Upper lobe of left lung (tissue), 6 donors: ENCODE data around the gene TUBAL3. TPM values are rescaled to one million over a fixed set of nuclear protein-coding genes. Genes with fewer than 3 reads are reported as not detected.

Source experiments
- ATAC-seq, 2 donors: fragments of 200-7000 bp; cut with Tn5 transposase; one replicate each; pipeline ENCODE4 v1.9.1; 2022; ENCODE audit warnings: mild to moderate bottlenecking in 2 of 2, moderate library complexity in 2 of 2; ENCODE audit not compliant: low FRiP score in 2 of 2
- DNase-seq, 2 donors: peaks; one replicate each; pipeline ENCODE4 v3.0.0-alpha.2; 2019 to 2020
- H3K27ac ChIP-seq, 4 donors: fragments of 200-600 bp; sonication (generic); one replicate each; pipeline ENCODE4 v1.5.1; 2016 to 2019
- H3K27me3 ChIP-seq, 4 donors: fragments of 200-600 bp; sonication (generic); one replicate each; pipeline ENCODE4 v1.5.1; 2017 to 2019
- H3K36me3 ChIP-seq, 4 donors: fragments of 200-600 bp; sonication (generic); one replicate each; pipeline ENCODE4 v1.5.1; 2016 to 2019
- H3K4me1 ChIP-seq, 4 donors: fragments of 200-600 bp; sonication (generic); one replicate each; pipeline ENCODE4 v1.5.1; 2018 to 2019
- H3K4me3 ChIP-seq, 4 donors: fragments of 200-600 bp; sonication (generic); one replicate each; pipeline ENCODE4 v1.5.1; 2017 to 2019; ENCODE audit warnings: mild to moderate bottlenecking in 2 of 4, moderate library complexity in 1 of 4
- H3K9me3 ChIP-seq, 4 donors: fragments of 200-600 bp; sonication (generic); one replicate each; pipeline ENCODE4 v1.5.1; 2018 to 2019
- EP300 ChIP-seq, 4 donors: sonication (generic); formaldehyde crosslinking; IDR thresholded peaks; one replicate each; pipeline ENCODE4 v1.5.1; 2017; ENCODE audit warnings: antibody characterized with exemption in 4 of 4, control low read depth in 2 of 4
- POLR2A ChIP-seq, 4 donors: fragments of 450-650 bp; IDR thresholded peaks; one replicate each; pipeline ENCODE4 v1.5.1; 2016 to 2017; ENCODE audit warnings: antibody characterized with exemption in 4 of 4, mild to moderate bottlenecking in 2 of 4
- POLR2AphosphoS5 ChIP-seq, 2 donors: sonication (generic); formaldehyde crosslinking; IDR thresholded peaks; one replicate each; pipeline ENCODE4 v1.5.1; 2017; ENCODE audit warnings: antibody characterized with exemption in 2 of 2
- WGBS, 2 donors: methylation state at CpG; one replicate each; pipeline ENCODE4 v1.1.5; 2017 to 2018; 5-methylcytosine and 5-hydroxymethylcytosine counted together
- total RNA-seq, 6 donors: library from RNA; depleted of rRNA in 4 of 6; stranded (reverse); fragments of >200 nt in 4 of 6; gene quantifications; one replicate each; pipeline versions ENCODE4 v1.1.0 to v1.2.1, GENCODE V29; 2016 to 2021
- TF ChIP-seq, protein P1 (sequence below), 6 experiments: fragments of 450-650 bp in 4 of 6; fragments of 200-600 bp in 2 of 6; sonication (generic) in 2 of 6; IDR thresholded peaks; one replicate each; pipeline ENCODE4 v1.5.1; 2016 to 2019; ENCODE audit warnings: antibody characterized with exemption in 6 of 6
- donor health status: DM: no; HTN: no; CAD: no; lungs with moderate emphysema.
- donor health status: DM: no; HTN: yes; CAD: no; lungs with severe emphysema.

Gene TUBAL3
- total RNA-seq, 6 donors from 2014 or later = 0.59 TPM; not detected in 5

- ATAC-seq (no peak), DNase-seq (no peak)
- TF ChIP-seq POLR2A (IDR thresholded peaks at IDR 0.05) = no peak
- no peak for TF ChIP-seq EP300 (IDR thresholded peaks at IDR 0.05)
- TF ChIP-seq, protein P1, sequence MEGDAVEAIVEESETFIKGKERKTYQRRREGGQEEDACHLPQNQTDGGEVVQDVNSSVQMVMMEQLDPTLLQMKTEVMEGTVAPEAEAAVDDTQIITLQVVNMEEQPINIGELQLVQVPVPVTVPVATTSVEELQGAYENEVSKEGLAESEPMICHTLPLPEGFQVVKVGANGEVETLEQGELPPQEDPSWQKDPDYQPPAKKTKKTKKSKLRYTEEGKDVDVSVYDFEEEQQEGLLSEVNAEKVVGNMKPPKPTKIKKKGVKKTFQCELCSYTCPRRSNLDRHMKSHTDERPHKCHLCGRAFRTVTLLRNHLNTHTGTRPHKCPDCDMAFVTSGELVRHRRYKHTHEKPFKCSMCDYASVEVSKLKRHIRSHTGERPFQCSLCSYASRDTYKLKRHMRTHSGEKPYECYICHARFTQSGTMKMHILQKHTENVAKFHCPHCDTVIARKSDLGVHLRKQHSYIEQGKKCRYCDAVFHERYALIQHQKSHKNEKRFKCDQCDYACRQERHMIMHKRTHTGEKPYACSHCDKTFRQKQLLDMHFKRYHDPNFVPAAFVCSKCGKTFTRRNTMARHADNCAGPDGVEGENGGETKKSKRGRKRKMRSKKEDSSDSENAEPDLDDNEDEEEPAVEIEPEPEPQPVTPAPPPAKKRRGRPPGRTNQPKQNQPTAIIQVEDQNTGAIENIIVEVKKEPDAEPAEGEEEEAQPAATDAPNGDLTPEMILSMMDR (IDR thresholded peaks at IDR 0.05) = no peak
- no peak for TF ChIP-seq POLR2AphosphoS5 (IDR thresholded peaks at IDR 0.05)
- Histone ChIP-seq H3K4me3 (no peak overlapping the region), H3K27ac (no peak overlapping the region), H3K36me3 (no peaks in the 10 kb centered on the region), H3K4me1 (no peaks in the 10 kb centered on the region), H3K27me3 (no peaks in the 10 kb centered on the region), H3K9me3 (no peaks in the 10 kb centered on the region)
- 27 to 34% methylated on average over 4 to 5 of the region's 5 CpGs for WGBS, 2 donors
Observed at GRCh38 chr10:5365928-5366327, 38.7 kb downstream of the TUBAL3 start.

DNA sequence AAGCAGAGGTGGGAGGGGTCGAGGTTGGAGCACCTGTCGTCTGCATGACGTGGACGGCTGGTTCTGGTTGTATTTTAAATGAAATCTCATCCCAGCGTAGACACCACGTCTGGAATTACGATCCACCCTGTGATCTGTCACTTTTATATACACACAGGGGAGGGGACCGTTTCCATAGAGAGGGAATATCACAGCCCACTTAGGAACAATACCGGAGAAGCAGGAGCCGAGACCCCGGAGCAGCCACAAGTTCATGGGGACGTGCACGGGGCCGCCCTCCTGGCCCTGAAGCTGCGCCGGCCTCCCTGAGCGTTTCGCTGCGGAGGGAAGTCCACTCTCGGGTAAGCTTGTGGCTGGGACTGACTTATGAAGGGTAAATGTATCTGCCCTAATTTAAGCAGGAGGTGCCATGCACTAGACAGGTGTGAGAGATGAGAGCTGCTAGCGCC lies 39.7 kb downstream of the TUBAL3 start, which contains the start of gene UCN3:
Gene UCN3 (plus strand): TSS at position 77 of the 449 bp plus-strand sequence. CDS start 8,755 bp downstream, outside the sequence.
- no peaks in the 10 kb centered on the region for H3K36me3 ChIP-seq
- 51 to 77% methylated on average over 21 of the region's 21 CpGs for WGBS, 2 donors
- peak within 1 kb of the TSS in 1 of 4 donors; percentile 23 for H3K4me3 ChIP-seq
- no peaks in the 10 kb centered on the region for H3K27me3 ChIP-seq
- no peak for TF ChIP-seq POLR2AphosphoS5 (IDR thresholded peaks at IDR 0.05)
- no peak for TF ChIP-seq POLR2A (IDR thresholded peaks at IDR 0.05)
- TF ChIP-seq EP300 (IDR thresholded peaks at IDR 0.05) = no peak
- H3K4me1 ChIP-seq = no peaks in the 10 kb centered on the region
- H3K27ac ChIP-seq = no peak within 1 kb of the TSS
- ATAC-seq (peak; percentile 19 to 32), DNase-seq (peak in 1 of 2 donors; percentile 67)
- H3K9me3 ChIP-seq = no peaks in the 10 kb centered on the region

GRCh38 chr10:5364374-5364773 lies 40.3 kb downstream of the TUBAL3 start:
- TF ChIP-seq EP300 (IDR thresholded peaks at IDR 0.05) (no peak), POLR2AphosphoS5 (IDR thresholded peaks at IDR 0.05) (no peak), POLR2A (IDR thresholded peaks at IDR 0.05) (no peak)
- TF ChIP-seq, protein P1 (IDR thresholded peaks at IDR 0.05) = no peak
- ATAC-seq = no peak
- H3K36me3 ChIP-seq = no peaks in the 10 kb centered on the region
- DNase-seq = no peak
- H3K27ac ChIP-seq = no peak overlapping the region
- H3K4me1 ChIP-seq = no peaks in the 10 kb centered on the region
- no peaks in the 10 kb centered on the region for H3K9me3 ChIP-seq
- WGBS, 2 donors = 72 to 79% methylated on average over 11 of the region's 11 CpGs
- peak overlapping the region in 1 of 4 donors; percentile 23 for H3K4me3 ChIP-seq
- no peaks in the 10 kb centered on the region for H3K27me3 ChIP-seq

DNA sequence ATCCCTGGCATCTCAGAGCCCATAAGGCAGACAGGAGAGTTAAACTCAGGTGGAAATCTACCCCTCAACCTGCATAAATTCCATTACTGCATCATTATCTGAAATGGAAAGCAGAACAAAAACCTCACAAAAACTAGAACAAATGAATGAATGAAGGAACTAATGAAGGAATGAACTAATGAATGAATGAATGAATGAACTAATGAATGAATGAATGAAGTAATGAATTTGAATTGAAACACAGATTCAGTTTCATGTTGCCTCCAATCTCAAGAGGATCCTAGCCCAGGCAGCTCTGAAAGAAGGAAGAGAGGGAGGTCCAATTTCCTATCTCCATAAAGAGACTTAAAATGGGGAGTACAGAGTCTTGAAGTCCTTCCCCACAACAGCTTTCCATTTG lies 41.8 kb downstream of the TUBAL3 start:
- H3K36me3 ChIP-seq = no peaks in the 10 kb centered on the region
- H3K27ac ChIP-seq = no peak overlapping the region
- no peak for ATAC-seq
- DNase-seq = no peak
- no peaks in the 10 kb centered on the region for H3K27me3 ChIP-seq
- no peak overlapping the region for H3K4me3 ChIP-seq
- H3K4me1 ChIP-seq = no peaks in the 10 kb centered on the region
- H3K9me3 ChIP-seq = no peaks in the 10 kb centered on the region
- TF ChIP-seq, protein P1 (IDR thresholded peaks at IDR 0.05) = no peak
- TF ChIP-seq EP300 (IDR thresholded peaks at IDR 0.05) (no peak), POLR2A (IDR thresholded peaks at IDR 0.05) (no peak), POLR2AphosphoS5 (IDR thresholded peaks at IDR 0.05) (no peak)

DNA sequence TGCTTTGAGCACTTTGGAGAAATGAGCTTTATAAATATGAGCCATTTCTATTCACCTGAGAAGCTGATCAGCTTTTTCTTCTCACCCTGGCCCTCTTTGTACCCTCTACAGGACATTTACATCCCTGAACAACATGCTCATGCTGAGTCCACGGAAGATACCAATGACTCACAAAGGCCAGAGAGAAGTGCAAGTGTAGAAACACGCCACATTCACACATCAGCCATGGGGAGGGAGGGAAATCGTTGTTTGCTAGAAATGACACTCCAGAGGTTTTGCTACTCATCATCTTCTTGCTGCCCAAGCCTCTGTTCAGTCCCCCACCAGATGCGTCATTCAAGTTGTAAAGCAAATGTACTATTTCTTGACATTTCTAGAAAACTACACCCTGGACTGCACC lies 42.7 kb downstream of the TUBAL3 start:
- H3K9me3 ChIP-seq = no peaks in the 10 kb centered on the region
- no peak overlapping the region for H3K27ac ChIP-seq
- no peak for ATAC-seq
- TF ChIP-seq POLR2AphosphoS5 (IDR thresholded peaks at IDR 0.05) (no peak), EP300 (IDR thresholded peaks at IDR 0.05) (no peak), POLR2A (IDR thresholded peaks at IDR 0.05) (no peak)
- DNase-seq = no peak
- no peaks in the 10 kb centered on the region for H3K36me3 ChIP-seq
- H3K27me3 ChIP-seq = no peaks in the 10 kb centered on the region
- no peaks in the 10 kb centered on the region for H3K4me1 ChIP-seq
- WGBS, 2 donors = 84 to 91% methylated on average over 4 of the region's 4 CpGs
- H3K4me3 ChIP-seq = no peak overlapping the region

DNA sequence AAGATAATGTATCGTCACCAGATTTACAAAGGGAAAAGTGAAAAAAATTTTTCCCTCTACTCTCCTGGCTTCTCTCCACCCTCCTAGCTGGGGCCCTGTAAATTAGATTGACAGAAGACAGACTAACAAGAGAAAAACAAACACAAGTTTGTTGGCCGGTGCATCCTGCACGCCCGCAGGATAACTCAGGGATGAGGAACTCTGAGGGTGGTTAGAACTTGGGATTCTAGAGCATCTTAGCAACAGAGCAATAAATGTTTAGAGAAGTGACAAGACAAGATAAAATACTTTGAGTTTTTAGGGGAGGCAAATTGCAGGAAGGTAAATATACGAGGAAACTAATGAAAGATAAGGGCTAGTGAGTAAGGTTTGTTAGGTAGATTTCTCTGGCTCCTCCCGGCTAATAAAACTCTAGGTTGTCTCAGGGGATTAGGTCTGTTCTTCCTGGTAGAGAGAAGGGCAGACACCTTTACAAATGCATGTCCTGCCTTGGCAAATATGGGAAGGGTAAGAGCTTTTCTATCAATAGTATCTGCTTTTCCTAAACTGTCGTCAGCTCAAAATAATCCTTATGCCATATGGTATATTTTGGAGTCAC lies 44.2 kb downstream of the TUBAL3 start:
- 63 to 72% methylated on average over 7 of the region's 7 CpGs for WGBS, 2 donors
- no peak for DNase-seq

More for the DNA sequence above, 44.2 kb downstream of the TUBAL3 start:
- TF ChIP-seq POLR2A (IDR thresholded peaks at IDR 0.05) (no peak), POLR2AphosphoS5 (IDR thresholded peaks at IDR 0.05) (no peak), EP300 (IDR thresholded peaks at IDR 0.05) (no peak)
- TF ChIP-seq, protein P1 (IDR thresholded peaks at IDR 0.05) = no peak
- H3K27ac ChIP-seq = no peak overlapping the region
- no peak overlapping the region for H3K4me3 ChIP-seq
- no peaks in the 10 kb centered on the region for H3K9me3 ChIP-seq
- H3K36me3 ChIP-seq = no peaks in the 10 kb centered on the region
- H3K4me1 ChIP-seq = no peaks in the 10 kb centered on the region
- no peaks in the 10 kb centered on the region for H3K27me3 ChIP-seq
- no peak for ATAC-seq
